GM10266 (cell line): ENCODE results near the gene PAK5.

ENCODE experiments used
- DNase-seq: peaks from one replicate; pipeline ENCODE4 v3.0.0; 2012; ENCODE audit errors: extremely low spot score
- CTCF ChIP-seq: IDR thresholded peaks from 2 replicates; pipeline ENCODE4 v1.5.1; 2012; ENCODE audit warnings: mild to moderate bottlenecking, low read depth; ENCODE audit not compliant: control insufficient read depth, insufficient read depth; ENCODE audit errors: missing control alignments

Gene PAK5

GRCh38 chr20:9699181-9699580 lies 139.7 kb downstream of the PAK5 start:
- no peak for DNase-seq
- no peak for TF ChIP-seq CTCF

- no peak for DNase-seq
- TF ChIP-seq CTCF: no peak
These were observed 149.8 kb downstream of the PAK5 start for GRCh38 chr20:9689041-9689440.

GRCh38 chr20:9686866-9687265 lies 152.0 kb downstream of the PAK5 start:
- DNase-seq: no peak
- TF ChIP-seq CTCF: no peak

GRCh38 chr20:9686455-9686854 lies 152.4 kb downstream of the PAK5 start:
- no peak for DNase-seq
- no peak for TF ChIP-seq CTCF

- no peak for DNase-seq
- TF ChIP-seq CTCF: no peak
These were observed 152.9 kb downstream of the PAK5 start for GRCh38 chr20:9686001-9686400.

- DNase-seq: no peak
- no peak for TF ChIP-seq CTCF
These were observed 153.9 kb downstream of the PAK5 start for GRCh38 chr20:9685011-9685410.

- TF ChIP-seq CTCF: no peak
- no peak for DNase-seq
These were observed 161.7 kb downstream of the PAK5 start for GRCh38 chr20:9677100-9677623.

GRCh38 chr20:9672981-9673380 lies 165.9 kb downstream of the PAK5 start:
- no peak for DNase-seq
- no peak for TF ChIP-seq CTCF
